Measurements from ENCODE around the gene UROC1. TPM values are rescaled to one million over a fixed set of nuclear protein-coding genes. Genes with fewer than 3 reads are reported as not detected.

UROC1 gene
- total RNA-seq, 1 donor from 2014 or later = not detected

GRCh38 chr3:126496894-126497850, 20.4 kb downstream of the UROC1 start:
- no peak for DNase-seq (ENCODE audit: low spot score)

GRCh38 chr3:126495786-126496185, 21.8 kb downstream of the UROC1 start:
- DNase-seq (ENCODE audit: low spot score) = no peak

GRCh38 chr3:126494970-126495230, 22.7 kb downstream of the UROC1 start:
- DNase-seq (ENCODE audit: low spot score) = no peak

GRCh38 chr3:126494204-126494969, 23.2 kb downstream of the UROC1 start:
- DNase-seq (ENCODE audit: low spot score) = no peak

DNA sequence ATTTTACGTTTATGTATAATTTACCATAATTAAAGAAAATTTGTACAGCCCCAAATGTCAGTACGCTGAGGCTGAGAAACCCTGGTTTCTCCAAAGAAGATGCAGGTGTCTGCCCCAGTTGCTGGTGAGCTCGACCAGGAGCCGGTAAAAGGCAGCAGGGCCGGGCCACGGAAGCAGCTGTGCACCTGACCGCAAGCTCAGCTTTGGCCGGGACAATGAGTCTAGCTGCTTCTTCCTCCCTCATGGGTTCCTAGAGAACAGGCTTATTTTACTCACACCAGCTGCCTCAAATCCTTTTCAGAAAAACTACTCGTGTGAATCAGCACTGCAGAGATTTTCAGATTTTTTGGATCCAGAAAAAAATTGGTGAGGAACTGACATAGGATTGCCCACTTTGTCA, 23.8 kb downstream of the UROC1 start:
- DNase-seq (ENCODE audit: low spot score) = no peak

- DNase-seq (ENCODE audit: low spot score) = no peak
Observed at GRCh38 chr3:126493051-126493450, 24.5 kb downstream of the UROC1 start.

DNA sequence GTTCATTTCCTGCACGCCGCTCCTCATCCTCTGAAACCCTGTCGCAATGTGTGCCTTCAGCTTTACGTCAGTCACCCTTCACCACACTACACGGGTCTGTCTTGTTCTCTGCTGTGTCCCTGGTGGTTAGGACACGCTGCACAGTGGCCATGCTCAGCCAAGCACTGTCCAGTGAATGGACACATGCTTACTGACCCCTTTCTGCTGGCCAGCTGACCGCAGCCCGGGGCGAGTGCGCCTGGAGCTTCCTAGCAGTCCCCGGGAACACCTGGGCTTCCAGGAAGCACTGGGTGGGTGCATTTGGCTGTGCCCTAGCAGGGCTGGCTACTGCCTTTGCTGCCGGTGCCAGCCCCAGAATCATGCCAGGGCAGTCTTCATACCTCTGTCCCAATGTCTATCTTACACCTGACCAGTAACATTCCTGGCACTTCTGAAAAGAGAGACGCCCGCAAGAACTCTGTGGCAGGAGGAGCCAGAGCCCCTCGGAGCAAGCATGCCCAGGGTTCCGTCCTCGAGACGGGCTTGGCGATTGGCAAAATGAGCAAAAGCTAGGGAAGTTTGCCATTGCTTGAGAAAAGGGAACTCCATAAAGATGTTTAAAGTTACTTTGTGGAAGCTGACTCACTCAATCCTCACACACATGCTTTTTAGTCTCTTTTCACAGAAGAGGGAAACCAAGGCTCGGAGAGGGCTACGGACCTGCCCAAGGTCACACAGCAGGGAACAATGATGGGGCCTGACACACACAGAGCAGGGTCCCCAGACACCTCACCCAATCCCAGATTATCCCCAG, 26.2 kb downstream of the UROC1 start:
- no peak for DNase-seq (ENCODE audit: low spot score)

- no peak for DNase-seq (ENCODE audit: low spot score)
Observed at GRCh38 chr3:126490619-126491018, 27.0 kb downstream of the UROC1 start.

DNA sequence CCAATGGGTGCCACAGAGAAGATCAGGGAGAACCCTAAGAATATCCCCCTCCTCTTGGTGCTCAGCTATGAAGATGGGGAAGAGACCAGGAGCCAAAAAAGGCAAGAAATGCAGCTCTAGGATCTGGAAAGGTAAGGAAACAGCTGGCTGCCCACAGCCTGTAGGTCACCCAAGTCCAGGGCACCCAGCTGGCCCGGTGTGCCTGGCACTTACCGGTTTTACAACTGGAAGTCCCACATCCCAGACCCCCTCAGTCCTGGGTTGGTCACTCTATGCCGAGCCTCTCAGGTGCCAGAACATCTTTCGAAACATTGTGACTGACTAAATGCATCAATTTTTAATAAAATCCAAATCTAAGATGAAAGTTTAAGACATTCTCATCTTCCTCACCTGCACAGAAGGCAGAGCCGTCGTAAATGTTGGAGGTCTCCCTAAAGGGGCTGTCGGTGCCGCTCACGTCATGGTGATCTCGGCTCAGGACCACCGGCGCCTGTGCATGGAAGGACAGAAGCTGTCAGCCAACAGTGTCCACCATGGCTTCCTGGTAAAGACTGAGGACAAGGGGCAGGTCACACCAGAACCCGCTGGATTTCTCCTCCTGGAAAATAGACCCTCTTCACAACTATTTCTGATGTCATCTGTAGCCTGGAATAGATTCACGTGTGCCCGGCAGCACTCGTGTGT, 28.5 kb downstream of the UROC1 start:
- no peak for DNase-seq (ENCODE audit: low spot score)

DNA sequence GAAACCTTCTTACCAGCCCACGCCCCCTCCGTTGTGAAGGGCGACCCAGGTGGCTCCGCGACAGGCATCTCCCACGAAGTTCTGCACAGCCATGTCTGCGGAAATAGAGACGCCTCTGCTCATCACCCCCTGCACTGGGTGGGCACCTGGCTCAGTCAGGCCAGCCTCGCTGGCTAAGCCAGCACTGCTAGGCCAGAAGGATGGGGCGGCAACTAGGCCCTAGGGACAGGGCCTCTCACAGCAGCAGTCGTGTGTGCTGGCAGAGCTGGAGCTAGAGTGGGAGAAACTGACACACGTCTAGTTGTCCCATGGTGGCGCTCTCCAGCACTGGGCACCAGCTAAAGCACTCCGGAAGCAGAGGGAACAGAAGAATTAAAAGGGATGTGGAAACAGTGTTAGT, 29.4 kb downstream of the UROC1 start:
- no peak for DNase-seq (ENCODE audit: low spot score)

- DNase-seq (ENCODE audit: low spot score) = no peak
Observed at GRCh38 chr3:126487151-126487771, 30.3 kb downstream of the UROC1 start.

DNA sequence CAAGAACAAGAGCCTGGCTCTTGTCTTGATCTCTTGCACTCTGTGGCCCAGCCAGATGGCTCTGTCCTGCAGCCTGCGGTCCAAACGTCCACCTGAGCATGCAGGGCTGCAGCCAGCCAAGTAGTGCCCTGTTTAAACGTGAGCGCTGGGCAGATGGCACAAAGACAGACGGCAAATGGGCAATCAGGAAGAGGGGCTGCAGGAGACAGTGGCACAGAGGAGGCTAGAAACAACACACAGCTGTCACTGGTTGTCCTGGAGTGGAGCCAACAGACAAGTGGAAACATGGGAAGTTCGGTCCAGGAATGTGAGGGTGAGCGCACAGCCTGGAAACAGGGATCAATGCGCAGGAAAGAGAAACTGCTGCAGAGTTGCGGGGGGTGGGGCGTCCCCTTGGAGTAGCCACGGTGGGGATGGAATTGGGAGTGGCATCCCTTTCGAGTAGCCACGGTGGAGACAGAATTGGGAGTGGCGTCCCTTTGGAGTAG, 31.2 kb downstream of the UROC1 start:
- no peak for DNase-seq (ENCODE audit: low spot score)

DNA sequence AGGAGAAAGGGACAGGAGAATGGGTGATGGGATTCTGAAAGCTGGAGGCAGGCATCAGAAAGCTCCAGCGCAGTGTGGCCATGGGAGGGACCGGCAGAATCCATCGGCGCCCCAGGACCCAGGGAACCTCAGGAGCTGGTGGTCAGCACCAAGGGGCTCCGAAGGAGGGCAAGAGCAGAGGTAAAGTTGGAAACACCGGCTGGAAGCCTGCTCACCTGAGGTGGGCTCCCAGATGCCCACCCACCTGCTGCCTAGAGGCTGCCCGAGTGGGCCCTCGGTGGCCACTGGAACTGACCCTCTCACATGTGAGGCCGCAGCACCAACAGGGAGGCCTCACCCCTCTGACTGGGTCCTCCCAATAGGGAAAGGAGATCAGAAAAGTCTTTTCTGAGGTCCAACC, 31.6 kb downstream of the UROC1 start:
- DNase-seq (ENCODE audit: low spot score) = no peak

- DNase-seq (ENCODE audit: low spot score) = no peak
Observed at GRCh38 chr3:126485176-126485897, 32.2 kb downstream of the UROC1 start.

DNA sequence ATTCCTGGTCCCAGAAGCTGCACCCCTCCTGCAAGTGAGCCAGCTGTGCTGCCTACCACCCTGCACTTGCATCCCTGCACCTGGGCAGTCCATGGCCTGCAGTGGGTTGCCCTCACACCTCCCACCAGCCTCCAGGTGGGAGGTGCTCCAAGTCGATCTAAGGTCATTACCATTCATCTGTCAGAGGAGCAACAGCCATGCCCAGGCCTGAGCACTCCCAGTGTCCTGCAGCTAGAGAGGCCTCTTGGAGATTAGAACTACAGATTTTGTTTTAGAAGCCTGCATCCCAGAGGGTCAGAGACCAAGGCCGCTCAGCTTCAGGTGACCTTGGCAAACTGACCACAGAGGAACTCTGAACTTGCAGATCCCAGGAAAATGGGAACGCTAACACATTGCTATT, 32.9 kb downstream of the UROC1 start:
- DNase-seq (ENCODE audit: low spot score) = no peak

- DNase-seq (ENCODE audit: low spot score) = no peak
Observed at GRCh38 chr3:126484148-126484547, 33.4 kb downstream of the UROC1 start.

- no peak for DNase-seq (ENCODE audit: low spot score)
Observed at GRCh38 chr3:126483321-126483761, 34.2 kb downstream of the UROC1 start.

DNA sequence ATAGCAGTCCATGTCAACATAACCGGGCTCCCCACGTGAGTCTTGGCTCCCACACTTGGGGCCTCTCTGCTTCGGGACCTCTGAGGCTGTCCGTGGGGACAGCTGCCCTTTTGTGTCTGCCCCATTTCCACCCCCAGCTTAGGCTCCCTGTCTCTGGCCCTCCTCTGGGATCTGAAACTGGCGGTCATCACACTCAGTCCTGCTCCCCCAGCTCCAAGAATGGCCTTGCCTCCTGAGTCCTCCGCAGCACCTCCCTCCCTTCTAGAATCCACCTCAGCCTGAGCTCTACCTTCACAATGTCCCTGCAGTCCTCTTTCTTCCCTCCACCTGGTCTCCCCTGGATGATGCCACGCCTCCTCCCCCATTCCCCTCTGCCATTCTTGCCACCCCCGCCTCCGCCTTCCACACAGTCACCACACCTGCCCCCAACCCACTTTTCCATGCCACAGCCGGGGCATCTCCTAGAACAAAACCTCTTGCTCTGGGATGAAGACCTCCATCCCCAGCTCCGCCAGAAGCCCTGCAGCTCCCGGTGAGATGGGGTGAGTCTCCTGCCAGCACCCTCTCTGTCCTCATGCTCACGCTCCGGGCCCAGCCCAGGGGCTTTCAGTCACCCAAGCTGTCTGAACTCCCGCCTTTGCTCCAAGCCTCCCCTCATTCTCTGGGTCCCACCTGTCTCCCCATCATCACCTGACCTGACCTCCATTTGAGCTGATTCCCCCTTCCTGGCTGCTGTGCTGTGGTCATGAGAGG, 34.9 kb downstream of the UROC1 start:
- no peak for DNase-seq (ENCODE audit: low spot score)

Measured in mesenteric fat pad (tissue), 1 donor.